ENCODE data around the gene PUSL1.

DNA sequence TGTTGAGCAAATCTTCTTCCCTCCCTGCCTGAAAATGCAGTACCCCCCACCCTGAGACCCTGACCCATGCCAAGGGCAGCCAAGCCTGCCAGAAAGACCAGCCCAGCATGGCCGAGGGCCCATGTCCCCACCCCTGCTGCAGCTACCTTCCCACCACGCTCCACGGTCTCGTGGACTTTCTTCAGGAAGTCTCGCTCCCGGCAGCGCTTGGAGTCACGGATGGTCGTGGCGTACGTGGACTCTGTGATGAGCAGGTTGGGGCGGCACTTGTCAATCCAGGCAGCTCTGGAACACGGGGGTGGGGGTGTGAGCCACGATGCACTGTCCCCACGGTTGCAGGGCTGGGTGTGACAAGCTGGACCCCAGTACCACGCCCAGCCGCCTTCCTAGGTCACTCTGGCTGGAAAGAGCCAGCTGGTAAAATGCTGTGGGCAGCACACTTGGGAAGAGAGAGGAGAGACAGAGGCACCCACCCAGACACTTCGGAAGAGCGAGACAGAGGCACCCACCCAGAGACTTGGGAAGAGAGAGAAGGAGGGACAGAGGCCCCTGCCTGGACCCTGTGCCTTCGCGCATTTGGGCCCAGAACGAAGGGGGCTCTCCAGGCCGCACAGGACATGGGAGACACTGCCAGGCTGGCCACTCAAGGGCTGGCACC is 6.4 kb downstream of the PUSL1 start:
- no peak for TF ChIP-seq RFX5 (IDR thresholded peaks at IDR 0.05; ENCODE audit: low read depth, low read length)
- TF ChIP-seq, protein P1, sequence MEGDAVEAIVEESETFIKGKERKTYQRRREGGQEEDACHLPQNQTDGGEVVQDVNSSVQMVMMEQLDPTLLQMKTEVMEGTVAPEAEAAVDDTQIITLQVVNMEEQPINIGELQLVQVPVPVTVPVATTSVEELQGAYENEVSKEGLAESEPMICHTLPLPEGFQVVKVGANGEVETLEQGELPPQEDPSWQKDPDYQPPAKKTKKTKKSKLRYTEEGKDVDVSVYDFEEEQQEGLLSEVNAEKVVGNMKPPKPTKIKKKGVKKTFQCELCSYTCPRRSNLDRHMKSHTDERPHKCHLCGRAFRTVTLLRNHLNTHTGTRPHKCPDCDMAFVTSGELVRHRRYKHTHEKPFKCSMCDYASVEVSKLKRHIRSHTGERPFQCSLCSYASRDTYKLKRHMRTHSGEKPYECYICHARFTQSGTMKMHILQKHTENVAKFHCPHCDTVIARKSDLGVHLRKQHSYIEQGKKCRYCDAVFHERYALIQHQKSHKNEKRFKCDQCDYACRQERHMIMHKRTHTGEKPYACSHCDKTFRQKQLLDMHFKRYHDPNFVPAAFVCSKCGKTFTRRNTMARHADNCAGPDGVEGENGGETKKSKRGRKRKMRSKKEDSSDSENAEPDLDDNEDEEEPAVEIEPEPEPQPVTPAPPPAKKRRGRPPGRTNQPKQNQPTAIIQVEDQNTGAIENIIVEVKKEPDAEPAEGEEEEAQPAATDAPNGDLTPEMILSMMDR (conservative IDR thresholded peaks at IDR 0.05; ENCODE audit: low read depth, low read length): no peak
- TF ChIP-seq CHD1 (IDR thresholded peaks at IDR 0.05; ENCODE audit: low read depth, low read length): no peak
- TF ChIP-seq POLR2A (IDR thresholded peaks at IDR 0.05; ENCODE audit: low read depth, low read length): no peak
- TF ChIP-seq MAFK (IDR thresholded peaks at IDR 0.05; ENCODE audit: low read depth, low read length): no peak
- TF ChIP-seq, protein P2, sequence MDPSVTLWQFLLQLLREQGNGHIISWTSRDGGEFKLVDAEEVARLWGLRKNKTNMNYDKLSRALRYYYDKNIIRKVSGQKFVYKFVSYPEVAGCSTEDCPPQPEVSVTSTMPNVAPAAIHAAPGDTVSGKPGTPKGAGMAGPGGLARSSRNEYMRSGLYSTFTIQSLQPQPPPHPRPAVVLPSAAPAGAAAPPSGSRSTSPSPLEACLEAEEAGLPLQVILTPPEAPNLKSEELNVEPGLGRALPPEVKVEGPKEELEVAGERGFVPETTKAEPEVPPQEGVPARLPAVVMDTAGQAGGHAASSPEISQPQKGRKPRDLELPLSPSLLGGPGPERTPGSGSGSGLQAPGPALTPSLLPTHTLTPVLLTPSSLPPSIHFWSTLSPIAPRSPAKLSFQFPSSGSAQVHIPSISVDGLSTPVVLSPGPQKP (IDR thresholded peaks at IDR 0.05; ENCODE audit: borderline replicate concordance, low read depth, low read length): no peak
- no peak for TF ChIP-seq SMC3 (IDR thresholded peaks at IDR 0.05; ENCODE audit: low read depth, low read length)
- no peak for TF ChIP-seq MAZ (IDR thresholded peaks at IDR 0.05; ENCODE audit: borderline replicate concordance, low read depth, low read length)
- no peak for TF ChIP-seq NFE2L2 (IDR thresholded peaks at IDR 0.05; ENCODE audit: low read depth, low read length)
- TF ChIP-seq RAD21 (IDR thresholded peaks at IDR 0.05; ENCODE audit: low read length): no peak
